Upper lobe of left lung (tissue), 6 donors: ENCODE data around the gene CHMP6. TPM values are rescaled to one million over a fixed set of nuclear protein-coding genes. Genes with fewer than 3 reads are reported as not detected.

Experiments used
- ATAC-seq, 2 donors: fragments of 200-7000 bp; cut with Tn5 transposase; one replicate each; pipeline ENCODE4 v1.9.1; 2022; ENCODE audit warnings: mild to moderate bottlenecking in 2 of 2, moderate library complexity in 2 of 2; ENCODE audit not compliant: low FRiP score in 2 of 2
- DNase-seq, 2 donors: peaks; one replicate each; pipeline ENCODE4 v3.0.0-alpha.2; 2019 to 2020
- H3K27ac ChIP-seq, 4 donors: fragments of 200-600 bp; sonication (generic); one replicate each; pipeline ENCODE4 v1.5.1; 2016 to 2019
- H3K27me3 ChIP-seq, 4 donors: fragments of 200-600 bp; sonication (generic); one replicate each; pipeline ENCODE4 v1.5.1; 2017 to 2019
- H3K36me3 ChIP-seq, 4 donors: fragments of 200-600 bp; sonication (generic); one replicate each; pipeline ENCODE4 v1.5.1; 2016 to 2019
- H3K4me1 ChIP-seq, 4 donors: fragments of 200-600 bp; sonication (generic); one replicate each; pipeline ENCODE4 v1.5.1; 2018 to 2019
- H3K4me3 ChIP-seq, 4 donors: fragments of 200-600 bp; sonication (generic); one replicate each; pipeline ENCODE4 v1.5.1; 2017 to 2019; ENCODE audit warnings: mild to moderate bottlenecking in 2 of 4, moderate library complexity in 1 of 4
- H3K9me3 ChIP-seq, 4 donors: fragments of 200-600 bp; sonication (generic); one replicate each; pipeline ENCODE4 v1.5.1; 2018 to 2019
- EP300 ChIP-seq, 4 donors: sonication (generic); formaldehyde crosslinking; IDR thresholded peaks; one replicate each; pipeline ENCODE4 v1.5.1; 2017; ENCODE audit warnings: antibody characterized with exemption in 4 of 4, control low read depth in 2 of 4
- POLR2A ChIP-seq, 4 donors: fragments of 450-650 bp; IDR thresholded peaks; one replicate each; pipeline ENCODE4 v1.5.1; 2016 to 2017; ENCODE audit warnings: antibody characterized with exemption in 4 of 4, mild to moderate bottlenecking in 2 of 4
- POLR2AphosphoS5 ChIP-seq, 2 donors: sonication (generic); formaldehyde crosslinking; IDR thresholded peaks; one replicate each; pipeline ENCODE4 v1.5.1; 2017; ENCODE audit warnings: antibody characterized with exemption in 2 of 2
- WGBS, 2 donors: methylation state at CpG; one replicate each; pipeline ENCODE4 v1.1.5; 2017 to 2018; 5-methylcytosine and 5-hydroxymethylcytosine counted together
- total RNA-seq, 6 donors: library from RNA; depleted of rRNA in 4 of 6; stranded (reverse); fragments of >200 nt in 4 of 6; gene quantifications; one replicate each; pipeline versions ENCODE4 v1.1.0 to v1.2.1, GENCODE V29; 2016 to 2021
- TF ChIP-seq, protein P1 (sequence below), 6 experiments: fragments of 450-650 bp in 4 of 6; fragments of 200-600 bp in 2 of 6; sonication (generic) in 2 of 6; IDR thresholded peaks; one replicate each; pipeline ENCODE4 v1.5.1; 2016 to 2019; ENCODE audit warnings: antibody characterized with exemption in 6 of 6
- donor health status: DM: no; HTN: no; CAD: no; lungs with moderate emphysema.
- donor health status: DM: no; HTN: yes; CAD: no; lungs with severe emphysema.

CHMP6 gene
- total RNA-seq, 6 donors from 2014 or later = 29.5 to 75.4 (median 34.8) TPM

- no peak overlapping the region for H3K27ac ChIP-seq
- no peak for ATAC-seq
- H3K9me3 ChIP-seq = no peaks in the 10 kb centered on the region
- H3K4me1 ChIP-seq = peaks cover 0 to 8% (median 3%) of the 10 kb centered on the region in 4 donors
- TF ChIP-seq EP300 (IDR thresholded peaks at IDR 0.05) = no peak
- no peak for TF ChIP-seq POLR2A (IDR thresholded peaks at IDR 0.05)
- TF ChIP-seq, protein P1, sequence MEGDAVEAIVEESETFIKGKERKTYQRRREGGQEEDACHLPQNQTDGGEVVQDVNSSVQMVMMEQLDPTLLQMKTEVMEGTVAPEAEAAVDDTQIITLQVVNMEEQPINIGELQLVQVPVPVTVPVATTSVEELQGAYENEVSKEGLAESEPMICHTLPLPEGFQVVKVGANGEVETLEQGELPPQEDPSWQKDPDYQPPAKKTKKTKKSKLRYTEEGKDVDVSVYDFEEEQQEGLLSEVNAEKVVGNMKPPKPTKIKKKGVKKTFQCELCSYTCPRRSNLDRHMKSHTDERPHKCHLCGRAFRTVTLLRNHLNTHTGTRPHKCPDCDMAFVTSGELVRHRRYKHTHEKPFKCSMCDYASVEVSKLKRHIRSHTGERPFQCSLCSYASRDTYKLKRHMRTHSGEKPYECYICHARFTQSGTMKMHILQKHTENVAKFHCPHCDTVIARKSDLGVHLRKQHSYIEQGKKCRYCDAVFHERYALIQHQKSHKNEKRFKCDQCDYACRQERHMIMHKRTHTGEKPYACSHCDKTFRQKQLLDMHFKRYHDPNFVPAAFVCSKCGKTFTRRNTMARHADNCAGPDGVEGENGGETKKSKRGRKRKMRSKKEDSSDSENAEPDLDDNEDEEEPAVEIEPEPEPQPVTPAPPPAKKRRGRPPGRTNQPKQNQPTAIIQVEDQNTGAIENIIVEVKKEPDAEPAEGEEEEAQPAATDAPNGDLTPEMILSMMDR (IDR thresholded peaks at IDR 0.05) = no peak
- TF ChIP-seq POLR2AphosphoS5 (IDR thresholded peaks at IDR 0.05) = no peak
- H3K27me3 ChIP-seq = no peaks in the 10 kb centered on the region
- H3K4me3 ChIP-seq = no peak overlapping the region
- DNase-seq = no peak
- WGBS, 2 donors = 79 to 99% methylated on average over 5 of the region's 5 CpGs
- peaks cover 0 to 34% (median 14%) of the 10 kb centered on the region in 4 donors for H3K36me3 ChIP-seq
Observed at GRCh38 chr17:80955078-80955477, 36.6 kb upstream of the CHMP6 start.

DNA sequence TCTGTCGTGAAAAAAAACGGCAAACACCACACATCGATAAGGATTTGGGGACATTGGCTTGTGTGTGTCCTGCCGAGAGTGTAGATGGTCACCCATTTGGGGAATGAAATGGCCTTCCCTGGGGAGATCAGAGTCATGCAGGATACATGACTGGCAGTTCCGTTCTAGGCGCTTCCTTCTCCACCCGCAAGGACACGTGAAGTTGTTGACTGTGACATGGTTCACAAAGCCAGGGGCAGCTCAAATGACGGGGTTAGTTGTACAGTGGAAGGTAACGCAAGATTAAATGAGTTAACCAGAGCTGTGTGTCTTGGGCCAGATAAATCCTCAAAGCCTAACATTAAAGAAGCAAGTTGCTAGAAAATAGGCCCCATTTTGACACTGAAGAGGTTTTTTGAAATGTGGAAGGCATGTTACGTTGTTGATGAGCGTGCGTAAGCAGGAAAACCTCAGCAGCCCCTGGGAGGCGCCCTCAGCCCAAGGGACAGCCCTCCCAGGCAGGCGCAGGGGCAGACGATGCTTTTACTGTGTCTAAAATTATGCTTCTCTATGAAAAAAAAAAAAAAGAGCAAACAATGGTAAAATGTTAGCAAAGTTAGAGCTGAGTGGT is 35.9 kb upstream of the CHMP6 start:
- DNase-seq = no peak

GRCh38 chr17:80956321-80957190 is 35.1 kb upstream of the CHMP6 start:
- Histone ChIP-seq H3K4me3 (no peak overlapping the region), H3K4me1 (peaks cover 0 to 12% (median 3%) of the 10 kb centered on the region in 4 donors), H3K27me3 (no peaks in the 10 kb centered on the region), H3K9me3 (no peaks in the 10 kb centered on the region), H3K36me3 (peaks cover 0 to 22% (median 10%) of the 10 kb centered on the region in 4 donors), H3K27ac (no peak overlapping the region)
- DNase-seq (no peak), ATAC-seq (no peak)
- WGBS, 2 donors = 86 to 87% methylated on average over 9 to 28 of the region's 29 CpGs
- no peak for TF ChIP-seq EP300 (IDR thresholded peaks at IDR 0.05)
- TF ChIP-seq POLR2AphosphoS5 (IDR thresholded peaks at IDR 0.05) = no peak
- TF ChIP-seq POLR2A (IDR thresholded peaks at IDR 0.05) = no peak

More for the DNA sequence above, 35.9 kb upstream of the CHMP6 start:
- Histone ChIP-seq H3K4me3 (no peak overlapping the region), H3K27me3 (no peaks in the 10 kb centered on the region), H3K4me1 (peaks cover 0 to 12% (median 3%) of the 10 kb centered on the region in 4 donors), H3K36me3 (peaks cover 0 to 27% (median 14%) of the 10 kb centered on the region in 4 donors), H3K9me3 (no peaks in the 10 kb centered on the region), H3K27ac (no peak overlapping the region)
- ATAC-seq = no peak
- WGBS, 2 donors = 88 to 93% methylated on average over 16 of the region's 16 CpGs
- no peak for TF ChIP-seq POLR2A (IDR thresholded peaks at IDR 0.05)
- TF ChIP-seq, protein P1 (IDR thresholded peaks at IDR 0.05) = no peak
- no peak for TF ChIP-seq EP300 (IDR thresholded peaks at IDR 0.05)
- no peak for TF ChIP-seq POLR2AphosphoS5 (IDR thresholded peaks at IDR 0.05)

GRCh38 chr17:80957461-80957941 is 34.1 kb upstream of the CHMP6 start:
- TF ChIP-seq POLR2AphosphoS5 (IDR thresholded peaks at IDR 0.05) = no peak
- TF ChIP-seq, protein P1 (IDR thresholded peaks at IDR 0.05) = no peak
- DNase-seq = no peak
- Histone ChIP-seq H3K9me3 (no peaks in the 10 kb centered on the region), H3K27me3 (no peaks in the 10 kb centered on the region), H3K27ac (no peak overlapping the region), H3K4me3 (no peak overlapping the region), H3K36me3 (peaks cover 0 to 14% (median 7%) of the 10 kb centered on the region in 4 donors), H3K4me1 (peaks cover 0 to 12% (median 3%) of the 10 kb centered on the region in 4 donors)
- WGBS, 2 donors = 95 to 98% methylated on average over 10 to 12 of the region's 12 CpGs
- no peak for ATAC-seq
